UCSD-AML1 (cell line): Measurements from ENCODE around the gene UBXN6.

Experiments
- DNase-seq: peaks from one replicate; lab custom pipeline; 2025; ENCODE audit not compliant: unreplicated experiment; lab: John Stamatoyannopoulos, UW

UBXN6 gene

DNA sequence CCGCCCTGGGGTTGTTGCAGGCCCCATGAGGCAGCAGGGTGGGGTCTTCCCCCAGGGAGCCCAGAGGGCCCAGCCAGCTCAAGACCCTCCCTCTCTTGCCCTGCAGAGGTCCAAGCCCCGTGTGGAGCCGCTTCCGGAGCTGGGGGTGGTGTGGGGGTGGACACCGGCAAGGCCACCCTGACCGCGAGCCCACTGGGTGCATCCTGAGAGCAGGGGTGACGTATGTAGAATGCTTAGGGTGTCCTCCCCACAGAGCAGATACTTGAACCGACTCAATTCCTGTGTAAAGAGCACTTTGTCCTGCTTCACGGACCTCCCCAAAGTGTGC, 14.8 kb downstream of the UBXN6 start:
- no peak for DNase-seq

DNA sequence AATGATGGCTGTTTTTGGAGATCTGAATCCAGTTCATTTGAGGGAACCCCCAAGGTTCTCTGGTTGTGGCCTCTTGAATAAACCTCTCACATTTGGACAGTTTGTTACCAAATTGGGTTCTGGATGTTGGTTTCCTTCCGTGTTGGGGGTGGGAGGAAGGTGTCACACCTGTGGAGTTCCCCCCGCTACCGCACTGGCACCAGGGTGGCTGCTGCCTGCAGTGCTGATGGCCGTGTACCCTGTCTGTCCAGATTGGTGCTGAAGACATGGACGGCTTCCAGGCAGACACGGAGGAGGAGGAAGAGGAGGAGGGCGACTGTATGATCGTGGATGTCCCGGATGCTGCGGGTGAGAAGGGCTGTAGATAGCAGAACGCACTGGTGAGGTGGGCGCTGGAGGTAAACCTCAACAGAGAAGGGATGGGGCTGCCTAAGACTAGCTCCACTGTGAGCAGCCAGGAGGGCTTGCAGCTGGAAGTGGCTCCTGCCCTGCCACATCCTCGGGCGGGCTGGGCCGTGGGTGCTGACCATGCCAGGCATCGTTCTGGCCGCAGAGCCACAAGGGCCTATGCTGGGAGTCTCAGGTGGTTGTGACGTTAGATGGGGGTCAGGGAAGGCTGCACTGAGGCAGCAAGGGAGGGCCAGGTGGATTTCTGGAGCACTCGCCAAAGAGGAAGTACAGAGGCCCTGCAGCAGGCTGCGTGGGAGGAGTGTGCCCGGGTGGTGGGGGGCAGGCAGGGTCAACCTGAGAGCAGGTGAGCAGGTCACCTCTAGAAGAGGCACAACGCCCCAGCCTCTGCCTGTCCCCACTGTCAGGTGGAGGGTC, 15.4 kb downstream of the UBXN6 start:
- no peak for DNase-seq

DNA sequence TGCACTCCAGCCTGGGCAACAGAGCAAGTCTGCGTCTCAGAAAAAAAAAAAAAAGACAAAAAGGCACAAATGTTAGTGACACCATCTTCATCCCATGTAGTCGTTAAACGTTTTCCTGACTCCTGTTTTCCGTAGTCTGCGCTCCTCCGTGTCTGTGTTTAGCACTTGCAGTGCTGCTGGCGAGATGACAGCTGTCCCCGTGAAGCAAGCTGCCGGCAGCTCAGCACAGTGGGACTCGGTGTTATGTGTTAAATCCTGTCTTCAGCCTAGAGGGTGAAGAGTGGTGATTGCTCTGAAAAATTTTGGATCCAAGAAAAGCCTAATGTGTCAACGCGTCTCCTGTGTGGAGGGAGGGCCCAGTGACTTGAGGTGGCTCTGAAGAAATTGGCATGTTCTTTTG, 18.4 kb downstream of the UBXN6 start:
- DNase-seq = no peak

DNA sequence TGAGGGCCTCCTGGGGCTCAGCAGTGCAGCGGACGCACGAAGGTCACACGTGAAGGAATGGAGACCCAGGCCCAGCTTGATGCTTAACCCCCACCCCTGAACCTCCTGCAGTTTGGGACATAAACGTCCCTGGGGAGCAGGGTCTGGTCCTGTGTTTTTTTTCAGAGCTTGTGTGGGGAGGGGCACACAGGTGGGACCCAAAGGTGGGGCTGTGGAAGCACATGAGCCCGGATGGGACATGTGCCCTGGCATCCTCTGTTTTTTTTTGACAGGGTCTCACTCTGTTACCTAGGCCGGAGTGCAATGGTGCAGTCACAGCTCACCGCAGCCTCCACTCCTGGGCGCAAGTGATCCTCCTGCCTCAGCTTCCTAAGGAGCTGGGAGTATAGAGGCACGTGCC, 20.5 kb downstream of the UBXN6 start:
- no peak for DNase-seq

DNA sequence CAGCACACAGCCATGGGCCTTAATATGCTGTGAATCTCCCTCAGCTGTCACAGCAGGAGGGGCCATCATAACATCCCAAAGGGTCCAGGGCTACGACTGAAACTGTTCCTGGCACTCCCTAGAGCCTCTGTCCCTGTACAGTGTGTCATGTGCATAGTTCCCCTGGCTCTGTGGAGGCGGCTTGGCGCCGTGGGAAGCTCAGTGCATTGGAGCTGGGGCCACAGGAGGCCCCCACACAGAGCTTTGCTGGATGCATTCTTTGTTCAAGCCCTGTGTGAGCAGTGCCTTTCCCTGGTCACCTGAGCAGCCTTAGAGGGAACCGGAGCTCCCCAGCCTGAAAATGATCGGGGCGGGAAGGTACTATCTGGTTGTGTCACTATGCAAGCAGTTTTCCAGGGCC, 21.4 kb downstream of the UBXN6 start:
- no peak for DNase-seq

DNA sequence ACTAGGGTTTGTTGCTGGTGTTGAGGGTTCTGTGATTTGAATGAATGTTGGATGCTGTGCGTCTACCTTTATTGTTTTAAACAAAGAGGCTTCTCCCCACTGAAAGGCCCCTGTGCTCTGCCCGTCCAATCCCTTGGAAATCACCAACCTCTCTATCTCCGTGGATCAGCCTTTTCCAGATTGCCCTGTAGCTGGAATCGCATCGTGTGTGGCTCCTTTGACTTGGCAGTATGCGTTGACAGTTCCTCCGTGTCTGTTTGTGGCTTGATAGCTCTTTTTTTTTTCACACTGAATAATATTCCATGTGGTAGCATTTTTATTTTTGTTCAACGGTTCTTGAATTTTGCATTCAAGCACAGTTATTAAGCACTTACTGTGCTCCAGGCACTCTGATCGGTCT, 23.2 kb downstream of the UBXN6 start:
- DNase-seq = no peak

DNA sequence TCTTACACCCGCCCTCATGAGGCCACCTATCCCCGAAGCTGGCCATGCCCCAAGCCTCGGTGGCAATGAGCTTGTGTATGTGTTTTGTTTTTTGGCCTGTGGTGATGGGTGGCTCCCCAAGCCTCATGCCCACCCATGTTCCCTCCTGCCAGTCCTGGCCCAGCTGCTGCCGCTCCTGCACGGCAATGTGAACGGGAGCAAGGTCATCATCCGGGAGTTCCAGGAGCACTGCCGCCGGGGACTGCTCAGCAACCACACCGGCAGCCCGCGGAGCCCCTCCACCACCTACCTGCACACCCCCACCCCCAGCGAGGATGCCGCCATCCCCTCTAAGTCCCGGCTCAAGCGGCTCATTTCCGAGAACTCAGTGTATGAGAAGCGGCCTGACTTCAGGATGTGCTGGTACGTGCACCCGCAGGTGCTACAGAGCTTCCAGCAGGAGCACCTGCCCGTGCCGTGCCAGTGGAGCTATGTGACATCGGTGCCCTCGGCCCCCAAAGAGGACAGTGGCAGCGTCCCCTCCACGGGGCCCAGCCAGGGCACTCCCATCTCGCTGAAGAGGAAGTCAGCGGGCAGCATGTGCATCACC, 24.6 kb downstream of the UBXN6 start:
- DNase-seq = no peak

DNA sequence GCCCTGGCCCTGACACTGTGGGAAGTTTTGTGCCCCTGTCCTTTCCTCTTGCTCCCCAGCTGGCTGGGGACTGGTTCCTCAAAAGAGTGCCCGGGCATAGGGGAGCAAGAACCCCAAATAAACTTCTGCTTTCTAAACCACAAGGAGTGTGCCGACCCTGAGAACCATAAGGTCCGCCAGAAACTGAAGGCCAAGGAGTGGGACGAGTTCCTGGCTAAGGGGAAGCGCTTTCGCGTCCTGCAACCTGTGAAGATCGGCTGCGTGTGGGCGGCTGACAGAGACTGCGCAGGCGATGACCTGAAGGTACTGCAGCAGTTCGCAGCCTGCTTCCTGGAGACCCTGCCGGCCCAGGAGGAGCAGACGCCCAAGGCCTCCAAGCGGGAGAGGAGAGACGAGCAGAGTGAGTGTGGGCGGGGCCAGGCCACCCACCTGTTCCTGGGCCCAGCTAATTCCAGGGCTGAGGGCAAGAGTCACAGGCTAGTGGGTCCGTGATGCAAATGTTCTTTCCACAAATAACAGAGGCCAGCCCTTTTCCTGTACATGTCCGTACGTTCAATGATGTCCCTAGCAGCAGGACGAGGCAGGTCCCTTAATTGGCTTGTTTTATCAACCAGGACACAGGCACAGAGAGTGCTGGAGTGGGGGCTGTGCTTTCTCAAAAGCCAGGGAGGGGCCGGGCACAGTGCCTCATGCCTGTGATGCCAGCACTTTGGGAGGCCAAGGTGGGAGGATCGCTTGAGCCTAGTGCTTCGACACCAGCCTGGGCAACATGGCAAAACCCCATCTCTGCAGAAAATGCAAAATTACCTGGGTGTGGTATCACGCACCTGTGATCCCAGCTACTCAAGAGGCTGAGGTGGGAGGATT, 25.6 kb downstream of the UBXN6 start:
- peak; percentile 27 for DNase-seq

DNA sequence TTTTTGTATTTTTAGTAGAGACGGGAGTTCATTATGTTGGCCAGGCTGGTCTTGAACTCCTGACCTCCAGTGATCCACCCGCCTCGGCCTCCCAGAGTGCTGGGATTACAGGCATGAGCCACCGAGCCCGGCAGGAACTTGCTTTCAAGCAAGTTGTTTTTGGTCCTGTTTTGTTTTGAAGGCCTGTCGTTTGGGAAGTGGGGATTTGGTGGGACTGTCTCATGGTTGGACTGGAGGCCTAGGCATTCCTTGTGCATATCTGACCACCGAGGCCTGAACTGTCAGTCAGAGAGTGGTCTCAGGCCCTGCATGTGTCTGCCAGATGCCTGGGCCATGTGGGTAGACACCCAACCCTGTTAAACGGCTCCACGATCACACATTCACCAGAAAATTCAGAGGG, 26.3 kb downstream of the UBXN6 start:
- no peak for DNase-seq

DNA sequence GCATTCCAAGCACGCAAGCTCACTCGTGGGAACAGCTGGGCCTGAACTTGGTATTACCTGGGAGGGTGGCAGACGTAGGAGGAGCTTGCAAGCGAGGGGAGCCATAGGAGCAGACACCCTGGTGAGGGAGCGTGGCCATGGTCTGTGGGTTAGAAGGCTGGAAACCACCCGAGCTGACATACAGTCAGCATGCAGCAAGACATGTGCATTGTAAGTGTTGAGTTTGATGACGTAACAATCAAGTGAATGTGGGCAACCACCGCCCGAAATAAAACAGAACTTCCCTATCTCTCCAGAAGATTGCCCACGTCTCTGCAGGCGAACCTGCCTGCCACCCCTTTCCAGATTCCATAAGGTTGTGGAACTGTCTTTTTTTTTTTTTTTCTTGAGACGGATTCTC, 26.8 kb downstream of the UBXN6 start:
- DNase-seq = no peak

DNA sequence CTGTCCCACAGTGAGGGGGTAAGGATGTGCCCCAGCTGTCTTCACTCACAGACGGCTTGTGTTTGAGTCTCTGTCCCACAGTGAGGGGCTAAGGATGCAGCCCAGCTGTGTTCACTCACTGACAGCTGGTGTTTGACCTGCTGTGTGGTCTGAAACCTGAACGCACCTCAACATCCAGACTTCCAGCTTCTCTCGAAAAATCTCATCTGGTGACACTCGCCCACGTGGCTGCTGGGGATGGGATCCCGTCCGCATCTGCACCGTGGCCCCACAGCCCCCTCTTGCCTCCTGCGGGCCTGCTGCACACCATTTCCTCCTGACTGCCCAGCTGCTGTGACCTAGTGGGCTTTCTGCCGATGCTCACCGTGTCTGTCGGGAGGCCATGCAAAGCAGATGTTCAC, 27.8 kb downstream of the UBXN6 start:
- no peak for DNase-seq

DNA sequence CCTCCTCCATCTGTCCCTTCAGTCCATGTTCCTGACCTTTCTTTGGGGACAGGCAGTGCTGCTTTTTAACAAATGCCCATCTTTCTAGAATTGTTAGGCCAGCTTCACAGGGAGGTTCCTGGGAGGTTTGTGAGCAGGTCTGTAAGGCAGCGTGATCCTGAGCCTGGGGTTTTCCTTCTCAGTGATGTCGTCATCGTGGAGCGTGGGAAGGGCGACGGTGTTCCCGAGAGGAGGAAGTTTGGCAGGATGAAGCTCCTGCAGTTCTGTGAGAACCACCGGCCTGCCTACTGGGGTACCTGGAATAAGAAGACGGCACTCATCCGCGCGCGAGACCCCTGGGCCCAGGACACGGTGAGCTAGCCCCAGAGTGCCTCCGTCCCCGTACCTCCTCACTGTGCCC, 28.3 kb downstream of the UBXN6 start:
- DNase-seq = no peak

DNA sequence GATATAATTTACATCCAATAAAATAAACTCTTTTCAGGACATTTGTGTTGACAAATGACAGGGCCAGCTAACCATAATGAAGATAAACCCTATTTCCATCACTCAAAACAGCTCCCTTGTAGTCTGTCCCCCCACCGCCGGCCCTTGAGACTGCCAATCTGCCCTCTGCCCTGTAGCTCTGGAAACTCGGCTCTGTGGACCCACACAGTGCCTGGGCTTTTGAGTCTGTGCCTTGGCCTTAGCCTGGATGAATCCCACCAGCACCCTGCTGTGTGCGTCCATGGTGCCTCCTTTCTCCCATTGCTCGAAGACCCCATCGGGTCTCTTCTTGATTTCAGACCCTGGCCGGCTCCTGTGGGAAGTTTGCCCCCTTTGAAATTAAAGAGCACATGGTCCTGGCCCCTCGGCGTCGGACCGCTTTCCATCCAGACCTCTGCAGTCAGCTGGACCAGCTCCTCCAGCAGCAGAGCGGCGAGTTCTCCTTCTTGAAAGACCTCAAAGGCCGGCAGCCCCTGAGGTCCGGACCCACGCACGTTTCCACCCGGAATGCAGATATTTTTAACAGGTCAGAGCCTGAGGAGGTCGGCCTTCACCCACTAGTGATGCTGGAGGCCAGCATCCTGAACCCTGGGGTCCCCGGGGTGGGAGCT, 29.1 kb downstream of the UBXN6 start:
- DNase-seq = no peak

DNA sequence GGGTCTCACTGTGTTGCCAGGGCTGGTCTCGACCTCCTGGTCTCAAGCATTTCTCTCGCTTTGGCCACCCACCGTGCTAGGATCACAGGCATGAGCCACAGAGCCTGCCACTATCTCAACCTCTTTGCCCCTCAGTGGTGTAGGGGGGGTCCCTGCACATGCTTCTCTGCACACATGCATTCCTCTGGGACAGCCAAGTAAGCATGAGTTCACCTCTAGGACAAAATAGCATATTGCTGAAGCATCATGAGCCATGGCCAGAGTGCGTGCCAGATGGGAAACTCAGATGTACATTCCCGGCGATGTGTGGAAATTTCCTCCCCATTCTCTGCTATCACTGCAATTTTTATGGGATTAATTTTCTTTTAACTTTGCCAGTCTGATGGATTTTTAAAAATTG, 32.1 kb downstream of the UBXN6 start:
- DNase-seq = no peak

DNA sequence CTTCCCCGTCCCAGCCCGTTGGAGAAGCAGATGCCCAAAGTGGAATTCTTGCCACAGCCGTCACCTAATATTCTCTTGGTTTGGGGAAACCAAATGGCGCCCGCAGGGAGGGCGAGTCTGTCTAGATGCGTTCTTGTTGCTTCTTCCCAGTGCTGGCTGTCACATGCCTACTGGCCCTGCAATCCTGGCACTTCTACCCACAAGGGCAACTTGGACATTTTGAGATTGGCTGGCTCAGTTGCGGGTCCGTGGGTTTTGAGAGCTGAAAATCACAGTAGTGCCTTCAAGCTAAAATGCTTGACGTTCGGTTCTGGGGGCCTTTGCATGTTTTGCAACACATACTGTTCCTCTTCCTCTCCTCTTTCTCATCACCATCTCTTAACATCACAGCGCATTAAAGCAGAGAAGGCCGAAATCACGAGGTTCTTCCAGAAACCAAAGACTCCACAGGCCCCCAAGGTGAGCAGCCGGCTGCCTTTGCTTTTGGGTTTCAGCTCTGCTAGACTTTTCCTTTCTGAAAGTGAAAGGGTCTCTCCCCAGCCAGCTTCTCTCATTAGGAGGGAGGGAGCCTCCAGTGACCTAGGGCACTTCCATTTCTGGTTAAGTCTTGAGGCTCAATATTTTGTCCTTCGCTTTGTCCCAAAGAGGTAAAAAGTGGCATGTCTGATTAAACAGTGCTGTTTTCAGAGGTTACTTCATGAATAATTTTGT, 34.0 kb downstream of the UBXN6 start:
- DNase-seq = no peak

DNA sequence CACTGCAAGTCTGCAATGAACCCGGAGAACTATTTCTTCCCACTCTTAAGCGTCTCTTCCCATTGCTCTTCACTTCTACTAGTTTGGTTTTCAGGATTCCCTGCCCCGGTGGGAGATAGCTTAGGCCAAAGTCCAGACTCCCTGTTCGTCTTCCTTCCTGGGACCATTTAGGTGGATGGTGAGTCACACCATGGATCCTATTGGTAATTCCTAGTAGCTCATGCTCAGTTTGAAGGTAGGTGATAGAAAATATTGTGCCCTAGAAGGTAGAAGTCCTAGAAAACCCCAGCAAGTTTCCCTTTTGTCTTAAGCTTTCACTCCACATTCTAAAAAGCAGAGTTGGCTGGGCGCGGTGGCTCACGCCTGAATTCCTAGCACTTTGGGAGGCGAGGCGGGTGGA, 41.3 kb downstream of the UBXN6 start:
- DNase-seq = no peak

DNA sequence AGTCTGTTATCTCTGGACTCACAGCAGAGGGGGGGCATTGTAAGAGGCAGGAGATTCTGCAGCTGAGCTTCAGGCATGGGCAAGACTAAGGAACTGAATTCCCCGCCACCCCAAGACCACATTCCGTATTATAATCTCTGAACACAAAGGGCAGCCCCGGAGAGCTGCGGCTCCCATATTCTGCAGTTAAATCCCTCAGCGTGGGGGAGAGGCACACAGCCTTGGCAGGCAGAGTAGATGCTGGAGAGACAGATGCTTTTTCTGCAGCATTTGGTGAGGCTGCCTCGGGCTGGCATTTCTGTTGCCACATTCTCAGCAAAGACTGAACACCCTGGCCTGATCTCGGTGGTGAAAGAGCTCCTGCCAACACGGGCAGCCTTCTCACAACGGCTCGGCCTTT, 42.2 kb downstream of the UBXN6 start:
- no peak for DNase-seq

DNA sequence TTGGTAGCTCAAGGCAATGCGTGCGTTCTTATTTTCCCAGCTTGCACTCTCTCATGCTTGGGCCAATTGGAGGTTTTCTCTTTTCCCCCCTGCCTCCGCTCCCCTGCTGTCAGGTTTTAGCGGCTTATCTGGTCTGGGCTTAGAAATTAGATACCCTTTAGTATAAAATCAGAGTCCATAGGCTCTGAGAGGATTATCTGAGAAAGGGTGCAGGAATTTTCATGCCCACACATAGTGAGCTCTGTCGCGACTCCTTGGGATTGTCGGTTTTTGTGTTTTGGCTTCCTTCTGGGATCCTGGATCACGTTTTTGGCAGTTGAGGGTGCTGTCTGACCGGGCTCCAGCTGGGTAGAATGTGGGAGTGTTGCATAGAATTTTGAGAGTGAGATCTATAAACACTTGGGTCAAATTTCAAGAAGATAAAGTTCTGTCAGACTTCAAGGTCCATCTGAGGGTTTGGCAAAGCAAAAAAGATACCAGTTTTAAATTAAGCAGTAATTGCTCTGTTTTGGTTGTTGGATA, 42.7 kb downstream of the UBXN6 start:
- DNase-seq = no peak

DNA sequence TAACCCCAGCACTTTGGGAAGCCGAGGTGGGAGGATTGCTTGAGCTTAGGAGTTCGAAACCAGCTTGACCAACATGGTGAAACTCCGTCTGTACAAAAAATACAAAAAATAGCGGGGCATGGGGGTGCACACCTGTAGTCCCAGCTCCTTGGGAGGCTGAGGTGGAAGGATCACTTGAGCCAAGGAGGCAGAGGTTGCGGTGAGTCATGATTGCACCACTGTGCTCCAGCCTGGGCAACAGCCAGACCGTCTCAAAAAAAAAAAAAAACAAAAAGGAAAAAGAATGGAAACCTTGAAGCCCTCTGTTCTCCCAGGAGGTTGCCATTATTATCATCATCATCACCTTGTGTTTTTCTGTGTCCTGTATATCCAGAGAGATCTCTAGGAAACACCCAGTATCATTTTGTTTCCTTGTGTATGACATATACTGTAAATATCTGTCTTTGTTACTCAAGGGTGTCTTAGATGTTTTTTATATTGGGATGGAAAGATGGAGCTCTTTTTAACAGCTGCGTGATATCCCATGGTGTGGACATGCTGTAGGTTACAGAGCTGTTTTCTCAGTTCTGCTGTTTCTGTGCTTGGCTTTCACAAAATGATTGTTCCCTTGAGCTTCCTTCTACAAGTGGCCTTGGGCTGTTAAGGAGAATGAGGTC, 43.3 kb downstream of the UBXN6 start:
- no peak for DNase-seq

DNA sequence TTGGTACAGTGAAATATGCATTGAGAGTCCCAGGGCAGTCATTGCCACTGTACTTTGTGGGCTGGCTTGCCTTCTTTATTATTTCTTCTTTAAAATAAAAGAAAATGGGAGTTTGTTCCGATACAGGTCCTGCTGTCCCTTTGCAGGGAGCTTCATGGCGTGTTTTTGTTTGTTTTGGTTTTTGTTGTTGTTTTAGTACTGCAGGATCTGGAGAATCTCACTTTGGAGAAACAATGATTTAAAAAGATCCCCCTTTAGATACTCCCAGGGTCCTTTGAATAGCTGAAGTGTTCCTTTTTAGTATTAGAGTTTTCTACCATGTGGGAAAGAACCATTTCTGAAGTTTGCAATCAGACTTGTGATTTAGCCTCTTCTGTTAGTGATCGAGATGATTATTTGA, 44.0 kb downstream of the UBXN6 start:
- no peak for DNase-seq
